ENCODE data around the gene TCF12.
A peak's percentile ranks its signal among the peaks of the same experiment; 100 is the strongest.
"Not testable (repeated sequence)": the region's sequence is repeated elsewhere in the genome, so short reads cannot be mapped to it uniquely, and the experiment has no call there.

TCF12 gene

GRCh38 chr15:57135800-57136199, 217.4 kb downstream of the TCF12 start:
- no peak for DNase-seq (ENCODE audit: low read depth)

GRCh38 chr15:57138349-57138788, 219.9 kb downstream of the TCF12 start:
- peak; percentile 73 for DNase-seq (ENCODE audit: low read depth)

- no peak for DNase-seq (ENCODE audit: low read depth)
These were observed 225.2 kb downstream of the TCF12 start for GRCh38 chr15:57143511-57144078.

- no peak for DNase-seq (ENCODE audit: low read depth)
These were observed 226.0 kb downstream of the TCF12 start for GRCh38 chr15:57144448-57144847.

GRCh38 chr15:57146506-57147201, 228.2 kb downstream of the TCF12 start:
- DNase-seq (ENCODE audit: low read depth), result peak; percentile 70

- no peak for DNase-seq (ENCODE audit: low read depth)
These were observed 229.2 kb downstream of the TCF12 start for GRCh38 chr15:57147621-57148020.

GRCh38 chr15:57148262-57148661, 229.8 kb downstream of the TCF12 start:
- DNase-seq (ENCODE audit: low read depth), result no peak

- DNase-seq (ENCODE audit: low read depth), result peak; percentile 47
These were observed 230.8 kb downstream of the TCF12 start for GRCh38 chr15:57149196-57149595.

- DNase-seq (ENCODE audit: low read depth), result peak; percentile 83
These were observed 231.8 kb downstream of the TCF12 start for GRCh38 chr15:57150066-57150865.

GRCh38 chr15:57150866-57151203, 232.4 kb downstream of the TCF12 start:
- DNase-seq (ENCODE audit: low read depth), result not testable (repeated sequence)

- DNase-seq (ENCODE audit: low read depth), result no peak
These were observed 233.7 kb downstream of the TCF12 start for GRCh38 chr15:57152133-57152532.

GRCh38 chr15:57152666-57153539, 234.5 kb downstream of the TCF12 start:
- DNase-seq (ENCODE audit: low read depth), result peak; percentile 36

- DNase-seq (ENCODE audit: low read depth), result peak; percentile 72
These were observed 237.9 kb downstream of the TCF12 start for GRCh38 chr15:57156210-57156884.

- peak; percentile 68 for DNase-seq (ENCODE audit: low read depth)
These were observed 240.1 kb downstream of the TCF12 start for GRCh38 chr15:57158589-57158988.

GRCh38 chr15:57158997-57159668, 240.7 kb downstream of the TCF12 start:
- DNase-seq (ENCODE audit: low read depth), result peak; percentile 27

- no peak for DNase-seq (ENCODE audit: low read depth)
These were observed 241.3 kb downstream of the TCF12 start for GRCh38 chr15:57159767-57160166.

- DNase-seq (ENCODE audit: low read depth), result peak; percentile 93
These were observed 242.5 kb downstream of the TCF12 start for GRCh38 chr15:57160823-57161560.

GRCh38 chr15:57164251-57164650, 245.8 kb downstream of the TCF12 start:
- DNase-seq (ENCODE audit: low read depth), result not testable (repeated sequence)

GRCh38 chr15:57165992-57166391, 247.5 kb downstream of the TCF12 start:
- peak; percentile 54 for DNase-seq (ENCODE audit: low read depth)

GRCh38 chr15:57167821-57168395, 249.5 kb downstream of the TCF12 start:
- DNase-seq (ENCODE audit: low read depth), result peak; percentile 29

Data from EH (cell line).